ENCODE measurements around the gene LMO4. TPM values are rescaled to one million over a fixed set of nuclear protein-coding genes. Genes with fewer than 3 reads are reported as not detected.

LMO4 gene
- total and polyA plus RNA-seq, 4 donors, result 16.8 to 23.2 (median 17.8) TPM

DNA sequence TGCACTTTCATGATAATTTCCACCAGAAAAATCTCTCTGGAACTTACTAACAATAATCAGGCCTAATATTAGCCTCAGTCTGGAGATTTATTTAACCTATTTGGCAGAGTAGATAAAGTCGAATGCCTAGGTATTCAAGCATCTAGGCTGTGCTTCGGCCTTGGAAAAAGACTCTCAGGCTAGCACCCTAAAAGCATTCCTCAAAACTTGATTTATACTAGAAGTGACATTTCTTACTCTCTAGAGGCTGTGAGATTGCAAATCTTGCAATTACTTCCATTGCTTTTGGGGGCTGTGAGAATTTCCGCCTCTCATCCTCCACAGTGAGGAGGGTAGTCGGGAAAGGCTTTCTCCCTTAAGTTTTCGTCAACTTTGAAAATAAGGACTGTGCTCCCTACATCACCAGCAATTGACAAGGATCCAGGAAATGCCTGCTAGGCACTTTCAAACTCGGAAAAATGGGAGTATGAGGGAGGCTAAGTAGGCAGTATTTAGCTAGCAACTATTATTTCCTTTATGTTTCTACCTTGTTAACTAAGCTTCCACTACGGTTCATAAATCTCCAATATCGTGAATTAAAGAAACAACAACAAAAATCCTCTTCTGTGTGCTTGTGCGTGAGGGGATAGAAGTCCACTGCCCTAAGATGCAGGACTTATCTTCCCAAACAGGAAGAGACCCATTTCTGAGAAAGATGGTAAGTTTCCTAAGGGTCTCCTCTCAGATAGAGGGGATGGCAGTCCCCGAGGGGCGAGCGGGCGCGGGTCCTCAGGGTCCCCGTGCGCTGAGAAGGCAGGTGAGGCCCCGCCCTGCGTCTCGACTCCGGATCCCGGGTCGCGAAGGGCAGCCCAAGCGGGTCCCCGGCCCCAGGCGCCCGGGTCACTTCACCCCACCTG, 1.1 kb upstream of the LMO4 start (continued):
- TF ChIP-seq, protein P1, sequence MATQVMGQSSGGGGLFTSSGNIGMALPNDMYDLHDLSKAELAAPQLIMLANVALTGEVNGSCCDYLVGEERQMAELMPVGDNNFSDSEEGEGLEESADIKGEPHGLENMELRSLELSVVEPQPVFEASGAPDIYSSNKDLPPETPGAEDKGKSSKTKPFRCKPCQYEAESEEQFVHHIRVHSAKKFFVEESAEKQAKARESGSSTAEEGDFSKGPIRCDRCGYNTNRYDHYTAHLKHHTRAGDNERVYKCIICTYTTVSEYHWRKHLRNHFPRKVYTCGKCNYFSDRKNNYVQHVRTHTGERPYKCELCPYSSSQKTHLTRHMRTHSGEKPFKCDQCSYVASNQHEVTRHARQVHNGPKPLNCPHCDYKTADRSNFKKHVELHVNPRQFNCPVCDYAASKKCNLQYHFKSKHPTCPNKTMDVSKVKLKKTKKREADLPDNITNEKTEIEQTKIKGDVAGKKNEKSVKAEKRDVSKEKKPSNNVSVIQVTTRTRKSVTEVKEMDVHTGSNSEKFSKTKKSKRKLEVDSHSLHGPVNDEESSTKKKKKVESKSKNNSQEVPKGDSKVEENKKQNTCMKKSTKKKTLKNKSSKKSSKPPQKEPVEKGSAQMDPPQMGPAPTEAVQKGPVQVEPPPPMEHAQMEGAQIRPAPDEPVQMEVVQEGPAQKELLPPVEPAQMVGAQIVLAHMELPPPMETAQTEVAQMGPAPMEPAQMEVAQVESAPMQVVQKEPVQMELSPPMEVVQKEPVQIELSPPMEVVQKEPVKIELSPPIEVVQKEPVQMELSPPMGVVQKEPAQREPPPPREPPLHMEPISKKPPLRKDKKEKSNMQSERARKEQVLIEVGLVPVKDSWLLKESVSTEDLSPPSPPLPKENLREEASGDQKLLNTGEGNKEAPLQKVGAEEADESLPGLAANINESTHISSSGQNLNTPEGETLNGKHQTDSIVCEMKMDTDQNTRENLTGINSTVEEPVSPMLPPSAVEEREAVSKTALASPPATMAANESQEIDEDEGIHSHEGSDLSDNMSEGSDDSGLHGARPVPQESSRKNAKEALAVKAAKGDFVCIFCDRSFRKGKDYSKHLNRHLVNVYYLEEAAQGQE (IDR thresholded peaks at IDR 0.05), result no peak
- no peak for TF ChIP-seq HNF4G (IDR thresholded peaks at IDR 0.05)
- TF ChIP-seq JUND (IDR thresholded peaks at IDR 0.05), result no peak
- TF ChIP-seq HNF4A (conservative IDR thresholded peaks at IDR 0.05), result no peak

DNA sequence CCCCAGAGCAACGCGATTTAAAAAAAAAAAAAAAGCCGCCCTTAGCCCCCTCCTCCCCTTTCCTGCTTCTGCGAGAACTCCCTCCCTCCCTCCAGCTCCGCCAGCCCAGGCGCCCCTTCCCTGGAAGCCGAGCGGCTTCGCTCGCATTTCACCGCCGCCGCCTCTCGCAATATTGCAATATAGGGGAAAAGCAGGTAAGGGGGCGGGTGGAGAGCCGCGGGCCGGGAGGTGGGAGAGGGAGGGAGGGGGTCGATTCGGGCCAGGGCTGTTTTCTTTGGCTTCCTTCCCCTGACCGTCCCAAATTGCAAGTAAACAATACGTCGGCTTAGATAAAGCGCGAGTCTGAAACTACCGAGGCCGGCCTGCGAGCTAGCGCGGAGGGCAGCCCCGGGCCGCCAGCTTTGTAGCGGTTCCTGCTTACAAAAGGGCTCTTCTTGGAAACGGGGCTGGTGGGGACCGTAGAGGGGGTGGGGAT, 408 bp downstream of the LMO4 start:
- Histone ChIP-seq H3K9me3 (ENCODE audit: control insufficient read depth in 4 of 4, low read length in 3 of 4) (no peaks in the 10 kb centered on the region), H3K36me3 (ENCODE audit: control insufficient read depth in 4 of 4, insufficient read depth in 3 of 4, low read depth in 1 of 4, low read length in 3 of 4) (no peaks in the 10 kb centered on the region), H3K27ac (ENCODE audit: low read depth in 1 of 2, low read length in 2 of 2) (peak overlapping the region; percentile 94 to 96), H3K4me3 (ENCODE audit: low read depth in 1 of 3, low read length in 3 of 3) (peak overlapping the region; percentile 62 to 86 (median 65)), H3K4me1 (ENCODE audit: control insufficient read depth in 4 of 4, insufficient read depth in 4 of 4, low read length in 3 of 4) (peaks cover 0 to 38% (median 20%) of the 10 kb centered on the region in 4 donors), H3K9ac (ENCODE audit: low read depth in 1 of 2, low read length in 2 of 2) (peak overlapping the region; percentile 82 to 95), H3K27me3 (ENCODE audit: control insufficient read depth in 4 of 4, insufficient read depth in 4 of 4, low read length in 3 of 4) (no peaks in the 10 kb centered on the region)
- WGBS, result under 1% methylated on average over 35 of the region's 35 CpGs
- peak; percentile 59 for DNase-seq (ENCODE audit: low spot score)
- TF ChIP-seq RAD21 (IDR thresholded peaks at IDR 0.05), result peak in 1 of 2 donors; percentile 5
- TF ChIP-seq FOXA1 (IDR thresholded peaks at IDR 0.05), result no peak
- TF ChIP-seq YY1 (IDR thresholded peaks at IDR 0.05), result peak; percentile 17
- no peak for TF ChIP-seq NR2F2 (IDR thresholded peaks at IDR 0.05)
- TF ChIP-seq FOXA2 (IDR thresholded peaks at IDR 0.05), result no peak
- peak; percentile 28 to 78 for TF ChIP-seq RXRA (IDR thresholded peaks at IDR 0.05)
- peak; percentile 26 for TF ChIP-seq SP1 (IDR thresholded peaks at IDR 0.05)
- no peak for TF ChIP-seq HNF4G (IDR thresholded peaks at IDR 0.05)
- TF ChIP-seq JUND (IDR thresholded peaks at IDR 0.05), result no peak
- TF ChIP-seq HNF4A (conservative IDR thresholded peaks at IDR 0.05), result peak in 1 of 2 donors; percentile 6
- TF ChIP-seq, protein P2, sequence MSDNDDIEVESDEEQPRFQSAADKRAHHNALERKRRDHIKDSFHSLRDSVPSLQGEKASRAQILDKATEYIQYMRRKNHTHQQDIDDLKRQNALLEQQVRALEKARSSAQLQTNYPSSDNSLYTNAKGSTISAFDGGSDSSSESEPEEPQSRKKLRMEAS (IDR thresholded peaks at IDR 0.05), result no peak
- peak; percentile 40 for TF ChIP-seq TAF1 (conservative IDR thresholded peaks at IDR 0.05)
- no peak for TF ChIP-seq GABPA (IDR thresholded peaks at IDR 0.05 in 1 of 2, conservative IDR thresholded peaks at IDR 0.05 in 1 of 2)

DNA sequence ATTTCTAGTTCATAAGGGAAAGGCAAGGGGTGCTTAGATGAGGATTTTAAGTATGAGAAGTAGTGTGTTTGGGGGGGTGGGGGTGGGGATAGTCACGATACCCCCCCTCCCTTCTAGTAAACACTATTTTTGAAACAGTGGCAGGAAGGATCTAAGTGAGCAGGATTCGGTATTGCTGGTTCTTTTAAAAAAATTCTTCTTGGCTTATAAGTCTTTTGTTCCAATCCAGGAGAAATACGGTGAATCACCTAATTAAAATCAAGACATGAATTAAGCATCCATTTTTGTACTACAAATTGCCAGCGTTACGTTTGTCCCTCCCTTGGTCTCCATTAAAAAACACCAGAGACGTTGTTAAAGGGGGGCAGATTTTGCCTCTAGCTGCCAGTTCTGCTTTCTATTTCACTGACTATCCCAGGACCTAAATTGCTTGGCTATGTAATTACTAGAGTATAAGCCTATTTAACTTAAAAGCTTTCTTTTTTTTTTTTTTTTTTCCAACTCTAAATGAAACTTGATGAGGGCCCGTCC, 911 bp downstream of the LMO4 start:
- Histone ChIP-seq H3K9me3 (ENCODE audit: control insufficient read depth in 4 of 4, low read length in 3 of 4) (no peaks in the 10 kb centered on the region), H3K36me3 (ENCODE audit: control insufficient read depth in 4 of 4, insufficient read depth in 3 of 4, low read depth in 1 of 4, low read length in 3 of 4) (no peaks in the 10 kb centered on the region), H3K4me1 (ENCODE audit: control insufficient read depth in 4 of 4, insufficient read depth in 4 of 4, low read length in 3 of 4) (peaks cover 3 to 41% (median 24%) of the 10 kb centered on the region in 4 donors), H3K4me3 (ENCODE audit: low read depth in 1 of 3, low read length in 3 of 3) (peak overlapping the region; percentile 62 to 86 (median 65)), H3K27ac (ENCODE audit: low read depth in 1 of 2, low read length in 2 of 2) (peak overlapping the region; percentile 94 to 96), H3K9ac (ENCODE audit: low read depth in 1 of 2, low read length in 2 of 2) (peak overlapping the region; percentile 82 to 95), H3K27me3 (ENCODE audit: control insufficient read depth in 4 of 4, insufficient read depth in 4 of 4, low read length in 3 of 4) (no peaks in the 10 kb centered on the region)
- WGBS, result 2% methylated on average over 7 of the region's 7 CpGs
- TF ChIP-seq HNF4A (conservative IDR thresholded peaks at IDR 0.05), result no peak
- no peak for TF ChIP-seq RAD21 (IDR thresholded peaks at IDR 0.05)
- no peak for TF ChIP-seq HNF4G (IDR thresholded peaks at IDR 0.05)
- no peak for DNase-seq (ENCODE audit: low spot score)
